ENCODE data around the gene IL17RE. TPM values are rescaled to one million over a fixed set of nuclear protein-coding genes. Genes with fewer than 3 reads are reported as not detected.
"Not testable (repeated sequence)": the region's sequence is repeated elsewhere in the genome, so short reads cannot be mapped to it uniquely, and the experiment has no call there.

Gene IL17RE
- total and polyA plus RNA-seq, 2 donors (not counting 1 experiment from before 2014, with no cell fraction given) = 0.99 to 1.9 TPM

DNA sequence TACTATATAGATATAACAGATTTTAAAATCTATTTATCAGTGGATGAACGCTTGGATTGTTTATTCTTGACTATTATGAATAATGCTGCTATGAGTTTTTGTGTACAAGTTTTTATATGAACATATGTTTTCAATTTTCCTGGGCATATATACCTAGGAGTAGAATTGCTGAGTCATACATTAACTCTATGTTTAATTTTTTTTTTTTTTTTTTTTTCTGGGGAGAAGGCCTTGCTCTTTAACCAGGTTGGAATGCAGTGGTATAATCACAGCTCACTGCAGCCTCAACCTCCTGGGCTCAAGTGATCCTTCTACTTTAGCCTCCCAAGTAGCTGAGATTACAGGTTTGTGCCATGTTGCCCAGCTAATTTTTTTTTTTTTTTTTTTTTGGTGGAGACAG lies 31.7 kb upstream of the IL17RE start:
- H3K4me3 ChIP-seq (replicated peaks in 1 of 4; ENCODE audit: control extremely low read depth in 1 of 4, insufficient read depth in 1 of 4, low read depth in 3 of 4, low read length in 4 of 4) = no peak overlapping the region
- no peaks in the 10 kb centered on the region for H3K9me3 ChIP-seq (ENCODE audit: control insufficient read depth, insufficient read depth, low read depth, low read length)
- no peaks in the 10 kb centered on the region for H3K79me2 ChIP-seq (ENCODE audit: control insufficient read depth, insufficient read depth, low read length)
- TF ChIP-seq, protein P1, sequence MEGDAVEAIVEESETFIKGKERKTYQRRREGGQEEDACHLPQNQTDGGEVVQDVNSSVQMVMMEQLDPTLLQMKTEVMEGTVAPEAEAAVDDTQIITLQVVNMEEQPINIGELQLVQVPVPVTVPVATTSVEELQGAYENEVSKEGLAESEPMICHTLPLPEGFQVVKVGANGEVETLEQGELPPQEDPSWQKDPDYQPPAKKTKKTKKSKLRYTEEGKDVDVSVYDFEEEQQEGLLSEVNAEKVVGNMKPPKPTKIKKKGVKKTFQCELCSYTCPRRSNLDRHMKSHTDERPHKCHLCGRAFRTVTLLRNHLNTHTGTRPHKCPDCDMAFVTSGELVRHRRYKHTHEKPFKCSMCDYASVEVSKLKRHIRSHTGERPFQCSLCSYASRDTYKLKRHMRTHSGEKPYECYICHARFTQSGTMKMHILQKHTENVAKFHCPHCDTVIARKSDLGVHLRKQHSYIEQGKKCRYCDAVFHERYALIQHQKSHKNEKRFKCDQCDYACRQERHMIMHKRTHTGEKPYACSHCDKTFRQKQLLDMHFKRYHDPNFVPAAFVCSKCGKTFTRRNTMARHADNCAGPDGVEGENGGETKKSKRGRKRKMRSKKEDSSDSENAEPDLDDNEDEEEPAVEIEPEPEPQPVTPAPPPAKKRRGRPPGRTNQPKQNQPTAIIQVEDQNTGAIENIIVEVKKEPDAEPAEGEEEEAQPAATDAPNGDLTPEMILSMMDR (conservative IDR thresholded peaks at IDR 0.05 in 1 of 2, IDR thresholded peaks at IDR 0.05 in 1 of 2; ENCODE audit: low read depth in 1 of 2, low read length in 2 of 2) = no peak
- no peak for TF ChIP-seq EZH2 (IDR thresholded peaks at IDR 0.05; ENCODE audit: low read length, missing control alignments)
- peak overlapping the region; percentile 29 for H3K27ac ChIP-seq (ENCODE audit: insufficient read depth, low read length)
- H2AFZ ChIP-seq (ENCODE audit: low read length) = no peak overlapping the region
- H3K27me3 ChIP-seq (ENCODE audit: control insufficient read depth, insufficient read depth, low read length) = no peaks in the 10 kb centered on the region
- H3K4me1 ChIP-seq (ENCODE audit: control insufficient read depth, extremely low read depth, insufficient read depth, low read length) = peaks cover 2% of the 10 kb centered on the region
- H3K36me3 ChIP-seq (ENCODE audit: control insufficient read depth, insufficient read depth, low read length) = no peaks in the 10 kb centered on the region
- H3K4me2 ChIP-seq (ENCODE audit: extremely low read depth, insufficient read depth, low read length) = no peak overlapping the region
- no peaks in the 10 kb centered on the region for H4K20me1 ChIP-seq (ENCODE audit: control insufficient read depth, extremely low read depth, insufficient read depth, low read length)
- DNase-seq (ENCODE audit: low read depth in 2 of 2) = peak; percentile 60 to 81
- H3K9ac ChIP-seq (ENCODE audit: insufficient read depth, low read length) = no peak overlapping the region

DNA sequence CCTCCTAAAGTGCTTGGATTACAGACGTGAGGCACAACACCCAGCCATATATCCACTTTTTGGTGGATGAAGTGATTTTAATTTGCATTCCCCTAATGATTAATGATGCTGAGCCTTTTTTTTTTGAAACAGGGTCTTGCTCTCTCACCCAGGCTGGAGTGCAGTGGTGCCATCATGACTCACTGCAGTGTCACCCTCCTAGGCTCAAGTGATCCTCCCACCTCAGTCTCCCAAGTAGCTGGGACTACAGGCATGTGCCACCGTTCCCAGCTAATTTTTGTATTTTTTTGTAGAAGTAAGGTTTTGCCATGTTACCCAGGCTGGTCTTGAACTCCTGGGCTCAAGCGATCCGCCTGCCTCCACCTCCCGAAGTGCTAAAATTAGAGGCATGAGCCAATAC lies 30.6 kb upstream of the IL17RE start:
- not testable (repeated sequence) for H2AFZ ChIP-seq (ENCODE audit: low read length); H3K27ac ChIP-seq (ENCODE audit: insufficient read depth, low read length); H3K27me3 ChIP-seq (ENCODE audit: control insufficient read depth, insufficient read depth, low read length); H3K36me3 ChIP-seq (ENCODE audit: control insufficient read depth, insufficient read depth, low read length); H3K9me3 ChIP-seq (ENCODE audit: control insufficient read depth, insufficient read depth, low read depth, low read length); H3K4me1 ChIP-seq (ENCODE audit: control insufficient read depth, extremely low read depth, insufficient read depth, low read length); H3K9ac ChIP-seq (ENCODE audit: insufficient read depth, low read length); H3K4me3 ChIP-seq (replicated peaks in 1 of 4; ENCODE audit: control extremely low read depth in 1 of 4, insufficient read depth in 1 of 4, low read depth in 3 of 4, low read length in 4 of 4); H4K20me1 ChIP-seq (ENCODE audit: control insufficient read depth, extremely low read depth, insufficient read depth, low read length); H3K79me2 ChIP-seq (ENCODE audit: control insufficient read depth, insufficient read depth, low read length); DNase-seq (ENCODE audit: low read depth in 2 of 2); H3K4me2 ChIP-seq (ENCODE audit: extremely low read depth, insufficient read depth, low read length)

DNA sequence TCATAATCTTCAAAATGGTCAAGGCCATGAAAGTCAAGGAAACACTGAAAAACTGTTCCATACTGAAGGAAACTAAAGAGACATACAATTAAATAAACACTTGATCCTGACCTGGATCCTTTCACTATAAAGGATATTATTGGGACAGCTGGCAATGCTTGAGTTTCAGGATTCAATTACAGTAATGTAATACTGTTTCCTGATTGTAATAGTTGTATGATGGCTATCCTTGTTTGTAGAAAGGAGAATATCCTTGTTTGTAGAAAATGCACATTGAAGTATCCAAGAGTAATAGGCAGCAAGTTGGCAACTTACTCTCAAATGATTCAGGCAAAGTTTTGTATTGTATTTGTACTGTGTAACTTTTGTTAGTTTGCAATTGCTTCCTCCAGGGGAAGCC lies 27.2 kb upstream of the IL17RE start:
- H3K27me3 ChIP-seq (ENCODE audit: control insufficient read depth, insufficient read depth, low read length) = no peaks in the 10 kb centered on the region
- H3K9ac ChIP-seq (ENCODE audit: insufficient read depth, low read length) = no peak overlapping the region
- DNase-seq (ENCODE audit: low read depth in 2 of 2) = no peak
- no peak overlapping the region for H2AFZ ChIP-seq (ENCODE audit: low read length)
- H4K20me1 ChIP-seq (ENCODE audit: control insufficient read depth, extremely low read depth, insufficient read depth, low read length) = no peaks in the 10 kb centered on the region
- no peaks in the 10 kb centered on the region for H3K79me2 ChIP-seq (ENCODE audit: control insufficient read depth, insufficient read depth, low read length)
- H3K36me3 ChIP-seq (ENCODE audit: control insufficient read depth, insufficient read depth, low read length) = no peaks in the 10 kb centered on the region
- no peak for TF ChIP-seq EZH2 (IDR thresholded peaks at IDR 0.05; ENCODE audit: low read length, missing control alignments)
- TF ChIP-seq, protein P1 (conservative IDR thresholded peaks at IDR 0.05 in 1 of 2, IDR thresholded peaks at IDR 0.05 in 1 of 2; ENCODE audit: low read depth in 1 of 2, low read length in 2 of 2) = no peak
- no peak overlapping the region for H3K4me3 ChIP-seq (replicated peaks in 1 of 4; ENCODE audit: control extremely low read depth in 1 of 4, insufficient read depth in 1 of 4, low read depth in 3 of 4, low read length in 4 of 4)
- peaks cover 2% of the 10 kb centered on the region for H3K4me1 ChIP-seq (ENCODE audit: control insufficient read depth, extremely low read depth, insufficient read depth, low read length)
- H3K27ac ChIP-seq (ENCODE audit: insufficient read depth, low read length) = no peak overlapping the region
- H3K9me3 ChIP-seq (ENCODE audit: control insufficient read depth, insufficient read depth, low read depth, low read length) = no peaks in the 10 kb centered on the region
- no peak overlapping the region for H3K4me2 ChIP-seq (ENCODE audit: extremely low read depth, insufficient read depth, low read length)

DNA sequence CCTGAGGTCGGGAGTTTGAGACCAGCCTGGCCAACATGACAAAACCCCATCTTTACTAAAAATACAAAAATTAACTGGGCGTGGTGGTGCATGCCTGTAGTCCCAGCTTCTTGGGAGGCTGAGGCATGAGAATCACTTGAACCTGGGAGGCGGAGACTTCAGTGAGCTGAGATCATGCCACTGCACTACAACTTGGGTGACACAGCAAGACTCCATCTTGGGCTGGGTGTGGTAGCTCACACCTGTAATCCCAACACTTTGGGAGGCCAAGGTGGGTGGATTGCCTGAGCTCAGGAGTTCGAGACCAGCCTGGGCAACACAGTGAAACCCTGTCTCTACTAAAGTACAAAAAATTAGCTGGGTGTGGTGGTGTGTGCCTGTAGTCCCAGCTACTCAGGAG lies 26.4 kb upstream of the IL17RE start:
- not testable (repeated sequence) for H3K4me2 ChIP-seq (ENCODE audit: extremely low read depth, insufficient read depth, low read length); H3K4me1 ChIP-seq (ENCODE audit: control insufficient read depth, extremely low read depth, insufficient read depth, low read length); H3K36me3 ChIP-seq (ENCODE audit: control insufficient read depth, insufficient read depth, low read length); H3K27ac ChIP-seq (ENCODE audit: insufficient read depth, low read length); H3K9ac ChIP-seq (ENCODE audit: insufficient read depth, low read length); DNase-seq (ENCODE audit: low read depth in 2 of 2); H3K9me3 ChIP-seq (ENCODE audit: control insufficient read depth, insufficient read depth, low read depth, low read length); H4K20me1 ChIP-seq (ENCODE audit: control insufficient read depth, extremely low read depth, insufficient read depth, low read length); H3K4me3 ChIP-seq (replicated peaks in 1 of 4; ENCODE audit: control extremely low read depth in 1 of 4, insufficient read depth in 1 of 4, low read depth in 3 of 4, low read length in 4 of 4); H3K27me3 ChIP-seq (ENCODE audit: control insufficient read depth, insufficient read depth, low read length); H2AFZ ChIP-seq (ENCODE audit: low read length); H3K79me2 ChIP-seq (ENCODE audit: control insufficient read depth, insufficient read depth, low read length)

Data from fibroblast of lung (primary cell).